IMR-90 (cell line): ENCODE results near the gene CNTFR.

ENCODE experiments used
- BHLHE40 ChIP-seq: fragments of 150-350 bp; IDR thresholded peaks from 2 replicates; pipeline ENCODE4 v1.6.1; 2016; ENCODE audit warnings: mild to moderate bottlenecking, low read depth, low read length
- NFE2L2 ChIP-seq: fragments of 150-350 bp; IDR thresholded peaks from 2 replicates; pipeline ENCODE4 v1.6.1; 2016; ENCODE audit warnings: low read depth, mild to moderate bottlenecking, low read length
- POLR2A ChIP-seq: IDR thresholded peaks from 2 replicates; pipeline ENCODE4 v1.6.1; 2012; ENCODE audit warnings: mild to moderate bottlenecking, low read depth, low read length
- RAD21 ChIP-seq: IDR thresholded peaks from 2 replicates; pipeline ENCODE4 v1.6.1; 2012; ENCODE audit warnings: low read length, improper control_type of control experiment
- RFX5 ChIP-seq: IDR thresholded peaks from 2 replicates; pipeline ENCODE4 v1.8.0; 2012; ENCODE audit warnings: low read depth, mild to moderate bottlenecking, low read length, moderate library complexity
- TF ChIP-seq, protein P1 (sequence below): conservative IDR thresholded peaks from 2 replicates; pipeline ENCODE4 v1.5.1; 2012; ENCODE audit warnings: mild to moderate bottlenecking, low read depth, low read length, improper control_type of control experiment
- TF ChIP-seq, protein P2 (sequence below): fragments of 150-350 bp; IDR thresholded peaks from 2 replicates; pipeline ENCODE4 v1.6.1; 2017; ENCODE audit warnings: mild to moderate bottlenecking, antibody characterized with exemption, low read length, low read depth

DNA sequence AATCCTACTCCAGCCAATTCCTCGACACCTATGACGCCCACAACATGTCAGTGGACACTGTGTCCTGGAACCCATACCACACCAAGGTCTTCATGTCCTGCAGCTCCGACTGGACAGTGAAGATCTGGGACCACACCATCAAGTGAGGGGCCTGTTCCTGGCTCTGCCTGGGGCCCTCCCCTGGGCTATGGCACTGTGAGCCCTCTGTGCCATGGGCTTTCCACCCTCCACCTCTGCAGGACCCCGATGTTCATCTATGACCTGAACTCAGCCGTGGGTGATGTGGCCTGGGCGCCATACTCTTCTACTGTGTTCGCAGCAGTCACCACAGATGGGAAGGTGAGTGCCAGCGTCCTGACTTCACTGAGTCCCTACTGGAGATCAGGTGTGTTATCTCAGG is 75.1 kb downstream of the CNTFR start:
- TF ChIP-seq, protein P1, sequence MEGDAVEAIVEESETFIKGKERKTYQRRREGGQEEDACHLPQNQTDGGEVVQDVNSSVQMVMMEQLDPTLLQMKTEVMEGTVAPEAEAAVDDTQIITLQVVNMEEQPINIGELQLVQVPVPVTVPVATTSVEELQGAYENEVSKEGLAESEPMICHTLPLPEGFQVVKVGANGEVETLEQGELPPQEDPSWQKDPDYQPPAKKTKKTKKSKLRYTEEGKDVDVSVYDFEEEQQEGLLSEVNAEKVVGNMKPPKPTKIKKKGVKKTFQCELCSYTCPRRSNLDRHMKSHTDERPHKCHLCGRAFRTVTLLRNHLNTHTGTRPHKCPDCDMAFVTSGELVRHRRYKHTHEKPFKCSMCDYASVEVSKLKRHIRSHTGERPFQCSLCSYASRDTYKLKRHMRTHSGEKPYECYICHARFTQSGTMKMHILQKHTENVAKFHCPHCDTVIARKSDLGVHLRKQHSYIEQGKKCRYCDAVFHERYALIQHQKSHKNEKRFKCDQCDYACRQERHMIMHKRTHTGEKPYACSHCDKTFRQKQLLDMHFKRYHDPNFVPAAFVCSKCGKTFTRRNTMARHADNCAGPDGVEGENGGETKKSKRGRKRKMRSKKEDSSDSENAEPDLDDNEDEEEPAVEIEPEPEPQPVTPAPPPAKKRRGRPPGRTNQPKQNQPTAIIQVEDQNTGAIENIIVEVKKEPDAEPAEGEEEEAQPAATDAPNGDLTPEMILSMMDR: no peak
- no peak for TF ChIP-seq POLR2A
- TF ChIP-seq NFE2L2: no peak
- TF ChIP-seq, protein P2, sequence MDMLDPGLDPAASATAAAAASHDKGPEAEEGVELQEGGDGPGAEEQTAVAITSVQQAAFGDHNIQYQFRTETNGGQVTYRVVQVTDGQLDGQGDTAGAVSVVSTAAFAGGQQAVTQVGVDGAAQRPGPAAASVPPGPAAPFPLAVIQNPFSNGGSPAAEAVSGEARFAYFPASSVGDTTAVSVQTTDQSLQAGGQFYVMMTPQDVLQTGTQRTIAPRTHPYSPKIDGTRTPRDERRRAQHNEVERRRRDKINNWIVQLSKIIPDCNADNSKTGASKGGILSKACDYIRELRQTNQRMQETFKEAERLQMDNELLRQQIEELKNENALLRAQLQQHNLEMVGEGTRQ: no peak
- no peak for TF ChIP-seq BHLHE40
- no peak for TF ChIP-seq RAD21
- no peak for TF ChIP-seq RFX5
